Upper lobe of left lung (tissue), 4 donors: ENCODE results near the gene OTX2.

ENCODE experiments used
- POLR2AphosphoS5 ChIP-seq, 2 donors: sonication (generic); formaldehyde crosslinking; IDR thresholded peaks; one replicate each; pipeline ENCODE4 v1.5.1; 2017; ENCODE audit warnings: antibody characterized with exemption in 2 of 2
- TF ChIP-seq, protein P1 (sequence below), 6 experiments: fragments of 450-650 bp in 4 of 6; fragments of 200-600 bp in 2 of 6; sonication (generic) in 2 of 6; IDR thresholded peaks; one replicate each; pipeline ENCODE4 v1.5.1; 2016 to 2019; ENCODE audit warnings: antibody characterized with exemption in 6 of 6

DNA sequence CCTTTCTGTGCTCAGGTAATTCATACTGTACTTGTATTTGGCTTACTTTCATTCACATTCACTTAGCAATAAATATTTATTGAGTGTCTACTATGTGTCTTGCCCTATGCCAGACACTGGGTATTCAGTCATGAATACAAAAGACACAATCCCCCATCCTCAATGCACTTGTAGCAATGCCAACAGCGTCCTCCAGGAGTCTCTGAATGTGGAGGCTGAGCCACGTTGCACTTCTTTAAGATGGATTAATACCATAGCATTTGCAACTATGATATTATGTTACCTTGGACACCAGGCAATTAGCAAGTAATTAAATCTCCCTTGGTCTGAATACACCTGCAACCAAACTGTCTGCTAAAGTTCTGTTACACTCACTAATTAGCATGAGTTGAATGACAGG is 58.8 kb downstream of the OTX2 start:
- no peak for TF ChIP-seq POLR2AphosphoS5 (IDR thresholded peaks at IDR 0.05)
- TF ChIP-seq, protein P1, sequence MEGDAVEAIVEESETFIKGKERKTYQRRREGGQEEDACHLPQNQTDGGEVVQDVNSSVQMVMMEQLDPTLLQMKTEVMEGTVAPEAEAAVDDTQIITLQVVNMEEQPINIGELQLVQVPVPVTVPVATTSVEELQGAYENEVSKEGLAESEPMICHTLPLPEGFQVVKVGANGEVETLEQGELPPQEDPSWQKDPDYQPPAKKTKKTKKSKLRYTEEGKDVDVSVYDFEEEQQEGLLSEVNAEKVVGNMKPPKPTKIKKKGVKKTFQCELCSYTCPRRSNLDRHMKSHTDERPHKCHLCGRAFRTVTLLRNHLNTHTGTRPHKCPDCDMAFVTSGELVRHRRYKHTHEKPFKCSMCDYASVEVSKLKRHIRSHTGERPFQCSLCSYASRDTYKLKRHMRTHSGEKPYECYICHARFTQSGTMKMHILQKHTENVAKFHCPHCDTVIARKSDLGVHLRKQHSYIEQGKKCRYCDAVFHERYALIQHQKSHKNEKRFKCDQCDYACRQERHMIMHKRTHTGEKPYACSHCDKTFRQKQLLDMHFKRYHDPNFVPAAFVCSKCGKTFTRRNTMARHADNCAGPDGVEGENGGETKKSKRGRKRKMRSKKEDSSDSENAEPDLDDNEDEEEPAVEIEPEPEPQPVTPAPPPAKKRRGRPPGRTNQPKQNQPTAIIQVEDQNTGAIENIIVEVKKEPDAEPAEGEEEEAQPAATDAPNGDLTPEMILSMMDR (IDR thresholded peaks at IDR 0.05): no peak
